Loucy (cell line): ENCODE results near the gene ERVW-1.

ENCODE experiments used
- EZH2phosphoT487 ChIP-seq: fragments of 200-600 bp; IDR thresholded peaks from 2 replicates; pipeline ENCODE4 v1.6.1; 2018; ENCODE audit warnings: antibody characterized with exemption, mild to moderate bottlenecking, moderate library complexity, borderline replicate concordance
- TF ChIP-seq, protein P1 (sequence below): fragments of 200-600 bp; sonication (generic); conservative IDR thresholded peaks from 2 replicates; pipeline ENCODE4 v1.5.1; 2014; ENCODE audit warnings: mild to moderate bottlenecking, antibody characterized with exemption, low read length

DNA sequence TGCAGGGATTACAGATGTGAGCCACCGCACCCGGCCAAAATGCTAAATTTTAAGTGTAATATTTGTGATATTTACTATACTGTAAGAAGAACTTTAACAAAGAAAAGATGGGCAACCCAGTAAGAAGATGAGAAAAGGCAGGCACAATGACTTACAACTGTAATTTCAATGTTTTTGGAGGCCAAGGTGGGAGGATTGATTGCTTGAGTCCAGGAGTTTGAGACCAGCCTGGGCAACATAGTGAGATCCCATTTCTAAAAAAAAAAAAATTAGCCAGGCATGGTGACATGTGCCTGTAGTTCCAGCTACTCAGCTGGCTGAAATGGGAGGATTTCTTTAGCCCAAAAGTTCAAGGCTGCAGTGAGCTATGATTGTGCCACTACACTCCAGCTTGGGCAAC lies 42.2 kb downstream of the ERVW-1 start:
- TF ChIP-seq, protein P1, sequence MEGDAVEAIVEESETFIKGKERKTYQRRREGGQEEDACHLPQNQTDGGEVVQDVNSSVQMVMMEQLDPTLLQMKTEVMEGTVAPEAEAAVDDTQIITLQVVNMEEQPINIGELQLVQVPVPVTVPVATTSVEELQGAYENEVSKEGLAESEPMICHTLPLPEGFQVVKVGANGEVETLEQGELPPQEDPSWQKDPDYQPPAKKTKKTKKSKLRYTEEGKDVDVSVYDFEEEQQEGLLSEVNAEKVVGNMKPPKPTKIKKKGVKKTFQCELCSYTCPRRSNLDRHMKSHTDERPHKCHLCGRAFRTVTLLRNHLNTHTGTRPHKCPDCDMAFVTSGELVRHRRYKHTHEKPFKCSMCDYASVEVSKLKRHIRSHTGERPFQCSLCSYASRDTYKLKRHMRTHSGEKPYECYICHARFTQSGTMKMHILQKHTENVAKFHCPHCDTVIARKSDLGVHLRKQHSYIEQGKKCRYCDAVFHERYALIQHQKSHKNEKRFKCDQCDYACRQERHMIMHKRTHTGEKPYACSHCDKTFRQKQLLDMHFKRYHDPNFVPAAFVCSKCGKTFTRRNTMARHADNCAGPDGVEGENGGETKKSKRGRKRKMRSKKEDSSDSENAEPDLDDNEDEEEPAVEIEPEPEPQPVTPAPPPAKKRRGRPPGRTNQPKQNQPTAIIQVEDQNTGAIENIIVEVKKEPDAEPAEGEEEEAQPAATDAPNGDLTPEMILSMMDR: no peak
- TF ChIP-seq EZH2phosphoT487: no peak
